SK-N-SH treated with all-trans-retinoic acid at 6 μM for 48 hours (cell line): ENCODE results near the gene GNAS-AS1.

Experiments used
- ATAC-seq: fragments of 200-7000 bp; cut with Tn5 transposase; 3 replicates; pipeline ENCODE4 v1.9.1; 2020; ENCODE audit warnings: mild to moderate bottlenecking, moderate library complexity
- BACH2 ChIP-seq: fragments of 250-450 bp; sonication (Bioruptor Pico); IDR thresholded peaks from 2 replicates; pipeline ENCODE4 v1.9.0; 2021; ENCODE audit warnings: mild to moderate bottlenecking, borderline replicate concordance
- CREB5 ChIP-seq: fragments of 250-450 bp; sonication (Bioruptor Pico); IDR thresholded peaks from 2 replicates; pipeline ENCODE4 v1.5.1; 2020; ENCODE audit warnings: low read depth, mild to moderate bottlenecking, moderate library complexity
- CSDC2 ChIP-seq: fragments of 250-450 bp; sonication (Bioruptor Pico); IDR thresholded peaks from 2 replicates; pipeline ENCODE4 v1.5.0; 2020; ENCODE audit warnings: mild to moderate bottlenecking, moderate library complexity
- CSRNP3 ChIP-seq: fragments of 250-450 bp; sonication (Bioruptor Pico); IDR thresholded peaks from 2 replicates; pipeline ENCODE4 v1.5.1; 2021; ENCODE audit warnings: mild to moderate bottlenecking, moderate library complexity
- ESRRG ChIP-seq: fragments of 250-450 bp; sonication (Bioruptor Pico); IDR thresholded peaks from 2 replicates; pipeline ENCODE4 v1.6.1; 2021; ENCODE audit warnings: mild to moderate bottlenecking
- GLIS3 ChIP-seq: fragments of 250-450 bp; sonication (Bioruptor Pico); IDR thresholded peaks from 2 replicates; pipeline ENCODE4 v1.5.0; 2020; ENCODE audit warnings: mild to moderate bottlenecking, moderate library complexity
- ISL1 ChIP-seq: fragments of 250-450 bp; sonication (Bioruptor Pico); IDR thresholded peaks from 2 replicates; pipeline ENCODE4 v2.1.2; 2022; ENCODE audit warnings: mild to moderate bottlenecking, moderate library complexity
- OSR1 ChIP-seq: fragments of 250-450 bp; sonication (Bioruptor Pico); IDR thresholded peaks from 2 replicates; pipeline ENCODE4 v1.8.0; 2022; ENCODE audit warnings: moderate library complexity, mild to moderate bottlenecking, inconsistent platforms
- POU6F1 ChIP-seq: fragments of 250-450 bp; sonication (Bioruptor Pico); IDR thresholded peaks from 2 replicates; pipeline ENCODE4 v1.8.0; 2021; ENCODE audit warnings: low read depth, mild to moderate bottlenecking, moderate library complexity, borderline replicate concordance
- PPARA ChIP-seq: fragments of 250-450 bp; sonication (Bioruptor Pico); IDR thresholded peaks from 2 replicates; pipeline ENCODE4 v1.5.0; 2020; ENCODE audit warnings: mild to moderate bottlenecking, borderline replicate concordance
- RARB ChIP-seq: fragments of 250-450 bp; sonication (Bioruptor Pico); IDR thresholded peaks from 2 replicates; pipeline ENCODE4 v1.8.0; 2021; ENCODE audit warnings: mild to moderate bottlenecking, moderate library complexity
- SNAI2 ChIP-seq: fragments of 250-450 bp; sonication (Bioruptor Pico); IDR thresholded peaks from 2 replicates; pipeline ENCODE4 v1.5.0; 2020; ENCODE audit warnings: mild to moderate bottlenecking, moderate library complexity
- TCF4 ChIP-seq: fragments of 250-450 bp; sonication (Bioruptor Pico); IDR thresholded peaks from 2 replicates; pipeline ENCODE4 v1.8.0; 2021; ENCODE audit warnings: mild to moderate bottlenecking, moderate library complexity, borderline replicate concordance
- ZC3H10 ChIP-seq: fragments of 250-450 bp; sonication (Bioruptor Pico); IDR thresholded peaks from 2 replicates; pipeline ENCODE4 v1.5.1; 2021; ENCODE audit warnings: mild to moderate bottlenecking, moderate library complexity
- ZFP3 ChIP-seq: fragments of 250-450 bp; sonication (Bioruptor Pico); IDR thresholded peaks from 2 replicates; pipeline ENCODE4 v1.5.0; 2020; ENCODE audit warnings: mild to moderate bottlenecking, moderate library complexity
- ZNF70 ChIP-seq: fragments of 450-650 bp; formaldehyde crosslinking; IDR thresholded peaks from 2 replicates; pipeline ENCODE4 v1.5.0; 2020; ENCODE audit warnings: mild to moderate bottlenecking, moderate library complexity
- ZNF8 ChIP-seq: fragments of 450-650 bp; formaldehyde crosslinking; IDR thresholded peaks from 2 replicates; pipeline ENCODE4 v1.5.0; 2020; ENCODE audit warnings: mild to moderate bottlenecking, moderate library complexity
- TF ChIP-seq, protein P1 (sequence below): fragments of 250-450 bp; sonication (Bioruptor Pico); IDR thresholded peaks from 2 replicates; pipeline ENCODE4 v1.8.0; 2020; ENCODE audit warnings: mild to moderate bottlenecking, moderate library complexity, borderline replicate concordance

The GNAS-AS1 gene

DNA sequence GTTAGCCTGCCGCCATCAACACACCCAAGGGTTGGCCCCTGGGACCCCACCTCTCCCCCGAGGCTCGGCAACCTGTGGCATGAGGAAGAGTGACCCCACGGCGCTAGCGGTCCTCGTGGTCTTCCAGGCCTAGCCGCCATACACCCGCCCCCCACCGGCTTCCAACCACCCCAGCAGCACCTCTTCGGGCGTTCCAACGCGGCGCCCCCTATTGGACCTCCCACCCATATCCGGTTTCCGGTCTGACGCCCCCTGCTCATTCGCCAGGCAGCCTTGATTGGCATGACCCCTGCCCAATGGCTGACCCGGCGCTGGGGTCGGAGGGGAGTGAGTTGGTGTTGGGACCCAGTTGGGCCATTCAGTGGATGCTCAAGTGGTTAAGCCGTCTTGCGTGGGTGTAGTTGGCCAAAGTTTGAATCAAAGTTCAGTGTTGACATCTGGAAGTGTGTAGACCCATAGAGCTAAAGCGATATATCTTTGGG, at the start of gene GNAS-AS1:
GNAS-AS1 (minus strand) TSS at position 210 of the 482 bp plus-strand sequence.
- TF ChIP-seq BACH2 (CRISPR knock-in tag) (no peak), ESRRG (no peak), ZFP3 (CRISPR knock-in tag) (no peak), SNAI2 (CRISPR knock-in tag) (no peak), ISL1 (CRISPR knock-in tag) (no peak), ZNF70 (CRISPR knock-in tag) (no peak), OSR1 (CRISPR knock-in tag) (no peak), CSDC2 (CRISPR knock-in tag) (no peak), CREB5 (CRISPR knock-in tag) (no peak), TCF4 (CRISPR knock-in tag) (no peak), PPARA (CRISPR knock-in tag) (no peak), CSRNP3 (CRISPR knock-in tag) (no peak), RARB (CRISPR knock-in tag) (no peak), GLIS3 (CRISPR knock-in tag) (no peak)
- TF ChIP-seq, protein P1, sequence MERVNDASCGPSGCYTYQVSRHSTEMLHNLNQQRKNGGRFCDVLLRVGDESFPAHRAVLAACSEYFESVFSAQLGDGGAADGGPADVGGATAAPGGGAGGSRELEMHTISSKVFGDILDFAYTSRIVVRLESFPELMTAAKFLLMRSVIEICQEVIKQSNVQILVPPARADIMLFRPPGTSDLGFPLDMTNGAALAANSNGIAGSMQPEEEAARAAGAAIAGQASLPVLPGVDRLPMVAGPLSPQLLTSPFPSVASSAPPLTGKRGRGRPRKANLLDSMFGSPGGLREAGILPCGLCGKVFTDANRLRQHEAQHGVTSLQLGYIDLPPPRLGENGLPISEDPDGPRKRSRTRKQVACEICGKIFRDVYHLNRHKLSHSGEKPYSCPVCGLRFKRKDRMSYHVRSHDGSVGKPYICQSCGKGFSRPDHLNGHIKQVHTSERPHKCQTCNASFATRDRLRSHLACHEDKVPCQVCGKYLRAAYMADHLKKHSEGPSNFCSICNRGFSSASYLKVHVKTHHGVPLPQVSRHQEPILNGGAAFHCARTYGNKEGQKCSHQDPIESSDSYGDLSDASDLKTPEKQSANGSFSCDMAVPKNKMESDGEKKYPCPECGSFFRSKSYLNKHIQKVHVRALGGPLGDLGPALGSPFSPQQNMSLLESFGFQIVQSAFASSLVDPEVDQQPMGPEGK, result no peak
- TF ChIP-seq, all 23 proteins: peak for 0
- ATAC-seq, result peak; percentile 79

DNA sequence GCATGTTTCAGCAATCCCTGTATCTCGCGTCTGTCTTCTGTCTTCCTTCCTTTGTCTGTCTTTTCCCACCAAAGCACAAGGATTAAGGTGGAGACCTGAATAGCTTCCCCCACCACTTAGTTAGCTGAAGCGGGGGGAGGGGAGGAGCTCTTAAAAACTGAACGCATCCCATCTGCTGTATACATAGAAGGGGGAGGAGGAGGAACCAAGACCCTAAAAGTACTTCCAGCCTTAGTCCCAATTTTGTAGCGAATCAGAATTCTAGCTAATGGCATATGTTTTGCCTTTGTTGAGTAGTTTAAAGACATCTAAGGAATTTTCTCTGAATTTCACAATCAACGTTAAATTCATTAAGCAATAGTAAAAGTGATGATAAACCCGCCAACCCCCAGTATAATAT, 49.7 kb upstream of the GNAS-AS1 start:
- ATAC-seq, result no peak
- no peak for TF ChIP-seq OSR1 (CRISPR knock-in tag)

DNA sequence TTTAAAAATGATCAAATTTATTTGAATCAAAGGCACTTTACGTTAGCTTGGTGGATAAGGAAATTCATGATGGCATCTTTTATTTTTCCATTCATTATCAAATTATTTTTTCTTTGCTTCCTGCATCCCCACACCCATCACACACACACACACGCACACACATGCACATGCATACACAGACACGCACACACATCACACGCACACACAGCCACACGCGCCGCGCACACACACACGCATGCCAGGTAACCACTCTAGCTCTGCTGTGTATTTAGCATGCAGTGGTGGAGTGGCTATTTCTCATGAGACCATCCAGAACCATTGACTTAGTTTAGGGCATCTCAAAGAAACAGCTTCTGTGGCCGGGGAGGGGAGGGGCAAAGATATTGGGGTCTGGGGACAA, 48.8 kb upstream of the GNAS-AS1 start:
- TF ChIP-seq RARB (CRISPR knock-in tag), result no peak
- TF ChIP-seq ZFP3 (CRISPR knock-in tag), result no peak
- TF ChIP-seq BACH2 (CRISPR knock-in tag), result no peak
- TF ChIP-seq, protein P1, result no peak
- TF ChIP-seq PPARA (CRISPR knock-in tag), result no peak
- TF ChIP-seq ZNF70 (CRISPR knock-in tag), result no peak
- no peak for TF ChIP-seq TCF4 (CRISPR knock-in tag)
- TF ChIP-seq ZNF8 (CRISPR knock-in tag), result no peak
- TF ChIP-seq CSRNP3 (CRISPR knock-in tag), result no peak
- TF ChIP-seq ZC3H10 (CRISPR knock-in tag), result no peak
- TF ChIP-seq POU6F1 (CRISPR knock-in tag), result no peak
- TF ChIP-seq SNAI2 (CRISPR knock-in tag), result no peak
- TF ChIP-seq CSDC2 (CRISPR knock-in tag), result no peak
- no peak for ATAC-seq
